ENCODE measurements around the gene SEC24C.
A peak's percentile ranks its signal among the peaks of the same experiment; 100 is the strongest.
"Not testable (repeated sequence)": the region's sequence is repeated elsewhere in the genome, so short reads cannot be mapped to it uniquely, and the experiment has no call there.

SEC24C gene

DNA sequence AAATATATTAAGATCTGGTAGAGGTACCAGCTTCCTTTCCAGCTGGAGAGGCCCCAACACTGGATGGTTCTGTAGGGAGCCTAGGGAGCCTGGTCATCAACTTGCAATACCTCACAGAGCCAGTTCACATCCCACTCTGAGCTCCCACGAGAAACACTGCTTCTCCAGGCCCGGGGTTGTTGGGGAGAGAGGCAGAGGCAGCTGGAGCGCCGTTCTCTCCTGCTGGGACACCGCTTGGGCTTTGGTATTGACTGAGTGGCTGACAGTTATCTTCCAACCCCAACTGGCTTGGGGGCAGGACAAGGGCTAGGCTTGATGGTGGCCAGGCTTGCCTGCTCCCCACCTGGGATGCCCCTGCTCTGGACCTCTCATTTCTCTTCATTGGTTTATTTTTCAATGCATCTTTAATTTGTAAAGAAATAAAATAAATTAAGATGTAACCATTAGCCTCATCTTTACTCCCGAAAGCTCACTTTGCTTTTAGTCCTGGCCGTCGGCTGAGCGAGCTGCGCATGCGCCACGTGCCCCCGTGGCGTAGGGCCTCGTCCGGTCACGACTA, 27.6 kb downstream of the SEC24C start:
- DNase-seq (ENCODE audit: low read depth in 2 of 2): peak in 1 of 2 donors; percentile 65

DNA sequence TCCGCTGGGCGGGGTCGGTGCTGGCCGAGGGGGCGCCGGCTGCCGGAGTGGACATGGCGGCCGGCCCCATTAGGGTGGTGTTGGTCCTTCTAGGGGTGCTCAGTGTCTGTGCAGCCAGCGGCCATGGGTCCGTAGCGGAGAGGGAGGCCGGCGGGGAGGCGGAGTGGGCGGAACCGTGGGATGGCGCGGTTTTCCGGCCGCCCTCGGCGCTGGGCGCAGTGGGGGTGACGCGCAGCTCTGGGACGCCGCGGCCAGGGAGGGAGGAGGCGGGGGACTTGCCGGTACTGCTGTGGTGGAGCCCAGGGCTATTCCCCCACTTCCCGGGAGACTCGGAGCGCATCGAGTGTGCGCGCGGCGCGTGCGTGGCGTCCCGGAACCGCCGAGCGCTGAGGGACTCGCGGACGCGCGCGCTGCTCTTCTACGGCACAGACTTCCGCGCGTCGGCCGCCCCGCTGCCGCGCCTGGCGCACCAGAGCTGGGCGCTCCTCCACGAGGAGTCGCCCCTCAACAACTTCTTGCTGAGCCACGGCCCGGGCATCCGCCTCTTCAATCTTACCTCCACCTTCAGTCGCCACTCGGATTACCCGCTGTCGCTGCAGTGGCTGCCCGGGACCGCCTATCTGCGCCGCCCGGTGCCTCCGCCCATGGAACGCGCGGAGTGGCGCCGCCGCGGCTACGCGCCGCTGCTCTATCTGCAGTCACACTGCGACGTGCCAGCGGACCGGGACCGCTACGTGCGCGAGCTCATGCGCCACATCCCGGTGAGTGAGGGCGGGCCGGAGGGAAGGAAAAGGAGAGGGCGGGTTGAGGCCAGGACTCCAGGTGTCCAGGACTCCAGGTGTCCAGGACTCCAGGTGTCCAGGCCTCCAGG, 28.3 kb downstream of the SEC24C start:
- peak; percentile 65 to 76 for DNase-seq (ENCODE audit: low read depth in 2 of 2)

DNA sequence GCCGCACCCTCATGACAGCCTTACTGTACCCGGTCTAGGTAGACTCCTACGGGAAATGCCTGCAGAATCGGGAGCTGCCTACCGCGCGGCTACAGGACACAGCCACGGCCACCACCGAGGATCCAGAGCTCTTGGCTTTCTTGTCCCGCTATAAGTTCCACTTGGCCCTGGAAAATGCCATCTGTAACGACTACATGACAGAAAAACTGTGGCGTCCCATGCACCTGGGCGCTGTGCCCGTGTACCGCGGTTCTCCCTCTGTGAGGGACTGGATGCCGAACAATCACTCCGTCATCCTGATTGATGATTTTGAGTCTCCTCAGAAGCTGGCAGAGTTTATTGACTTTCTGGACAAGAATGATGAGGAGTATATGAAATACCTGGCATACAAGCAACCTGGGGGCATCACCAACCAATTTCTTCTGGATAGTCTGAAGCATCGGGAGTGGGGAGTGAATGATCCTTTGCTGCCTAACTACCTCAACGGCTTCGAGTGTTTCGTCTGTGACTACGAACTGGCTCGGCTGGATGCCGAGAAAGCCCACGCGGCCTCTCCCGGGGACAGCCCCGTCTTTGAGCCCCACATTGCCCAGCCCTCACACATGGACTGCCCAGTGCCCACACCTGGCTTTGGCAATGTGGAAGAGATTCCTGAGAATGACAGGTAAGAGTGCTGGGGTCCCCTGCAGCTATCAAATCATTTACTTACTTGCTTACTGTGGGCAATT, 29.1 kb downstream of the SEC24C start:
- DNase-seq (ENCODE audit: low read depth in 2 of 2): peak in 1 of 2 donors; percentile 15

DNA sequence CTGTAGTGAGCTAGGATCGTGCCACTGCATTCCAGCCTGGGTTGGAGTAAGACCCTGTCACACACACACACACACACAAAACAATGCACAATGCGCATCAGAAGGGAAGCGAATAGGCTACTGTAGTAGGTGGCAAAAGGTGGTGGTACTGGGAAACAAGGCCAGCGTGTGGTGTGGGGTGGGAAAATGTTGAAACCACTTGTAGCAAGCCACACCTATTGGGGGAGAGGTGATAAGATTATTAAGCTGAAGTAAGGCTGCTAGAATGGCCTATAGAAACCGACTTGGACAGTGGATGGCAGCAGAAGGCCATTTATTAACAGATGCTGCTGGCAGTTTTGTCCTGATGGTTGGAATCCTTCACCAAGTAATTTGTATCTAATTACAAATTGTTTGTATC, 30.5 kb downstream of the SEC24C start:
- no peak for DNase-seq (ENCODE audit: low read depth in 2 of 2)

DNA sequence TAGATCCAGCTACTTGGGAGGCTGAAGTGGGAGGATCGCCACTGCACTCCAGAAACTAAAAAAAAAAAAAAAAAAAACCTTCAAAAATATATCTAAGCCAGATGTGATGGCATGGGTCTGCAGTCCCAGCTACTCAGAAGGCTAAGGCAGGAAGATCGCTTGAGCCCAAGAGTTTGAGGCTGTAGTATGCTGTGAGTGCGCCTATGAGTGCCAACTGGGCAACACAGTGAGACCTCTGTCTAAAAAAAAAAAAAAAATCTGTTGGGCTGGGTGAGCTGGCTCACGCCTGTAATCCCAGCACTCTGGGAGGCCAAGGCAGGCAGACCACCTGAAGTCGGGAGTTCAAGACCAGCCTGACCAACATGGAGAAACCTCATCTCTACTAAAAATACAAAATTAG, 34.8 kb downstream of the SEC24C start:
- DNase-seq (ENCODE audit: low read depth in 2 of 2): no peak

DNA sequence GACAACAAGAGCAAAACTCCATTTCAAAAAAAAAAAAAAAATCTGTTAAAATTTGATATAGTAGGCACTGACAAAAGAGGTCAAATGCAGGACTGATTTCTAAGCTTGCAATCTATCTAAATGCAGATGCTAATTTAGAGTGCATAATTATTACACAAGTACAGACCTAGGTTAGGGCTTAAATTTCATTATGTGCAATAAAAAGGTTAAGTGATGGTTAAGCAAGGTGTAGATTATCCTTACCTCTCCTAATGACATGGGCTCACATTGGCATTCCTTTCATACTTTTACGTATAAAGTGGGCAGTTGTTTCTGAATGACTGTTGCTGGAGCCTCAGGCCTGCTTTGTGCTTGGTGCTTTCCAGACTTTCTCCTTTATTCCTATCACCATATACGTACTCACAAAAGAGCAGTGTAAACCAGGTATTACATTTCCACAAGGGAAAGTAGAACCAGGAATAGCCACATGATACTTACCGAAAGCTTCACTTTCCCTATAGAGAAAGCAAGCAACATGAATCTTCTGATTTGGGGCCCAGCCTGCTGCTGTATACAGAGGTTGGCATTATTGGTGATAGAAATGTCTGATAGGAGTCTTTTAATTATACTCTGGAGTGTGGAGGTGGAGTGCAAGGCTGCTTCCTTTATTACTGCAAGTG, 35.5 kb downstream of the SEC24C start:
- no peak for DNase-seq (ENCODE audit: low read depth in 2 of 2)

DNA sequence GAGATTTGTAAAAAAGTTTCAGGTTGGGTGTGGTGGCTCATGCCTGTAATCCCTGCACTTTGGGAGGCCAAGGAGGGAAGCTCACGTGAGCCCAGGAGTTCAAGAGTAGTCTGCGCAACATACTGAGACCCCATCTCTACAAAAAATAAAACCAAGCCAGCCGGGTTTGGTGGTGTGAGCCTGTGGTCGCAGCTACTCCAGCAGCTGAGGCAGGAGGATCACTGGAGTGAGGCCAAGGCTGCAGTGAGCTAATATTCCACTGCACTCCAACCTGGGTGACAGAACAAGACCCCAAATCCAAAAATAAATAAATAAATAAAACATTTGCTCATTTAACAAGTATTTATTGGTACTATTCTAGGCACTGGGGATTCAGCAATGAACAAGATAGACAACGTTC, 36.1 kb downstream of the SEC24C start:
- DNase-seq (ENCODE audit: low read depth in 2 of 2): no peak

DNA sequence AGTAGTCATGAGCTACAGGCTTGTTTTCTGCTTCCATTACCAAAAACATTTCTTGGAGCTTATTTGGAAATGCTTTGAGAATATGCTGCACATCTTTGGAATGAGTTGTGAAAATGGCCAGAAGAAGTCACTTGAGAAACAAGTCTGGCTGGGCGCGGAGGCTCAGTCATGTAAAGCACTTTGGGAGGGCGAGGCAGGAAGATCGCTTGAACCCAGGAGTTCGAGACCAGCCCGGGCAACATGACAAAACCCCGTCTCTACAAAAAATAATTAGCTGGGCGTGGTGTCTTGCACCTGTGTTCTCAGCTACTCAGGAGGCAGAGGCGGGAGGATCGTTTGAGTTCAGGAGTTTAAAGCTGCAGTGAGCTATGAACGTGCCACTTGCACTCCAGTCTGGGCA, 36.8 kb downstream of the SEC24C start:
- DNase-seq (ENCODE audit: low read depth in 2 of 2): no peak

DNA sequence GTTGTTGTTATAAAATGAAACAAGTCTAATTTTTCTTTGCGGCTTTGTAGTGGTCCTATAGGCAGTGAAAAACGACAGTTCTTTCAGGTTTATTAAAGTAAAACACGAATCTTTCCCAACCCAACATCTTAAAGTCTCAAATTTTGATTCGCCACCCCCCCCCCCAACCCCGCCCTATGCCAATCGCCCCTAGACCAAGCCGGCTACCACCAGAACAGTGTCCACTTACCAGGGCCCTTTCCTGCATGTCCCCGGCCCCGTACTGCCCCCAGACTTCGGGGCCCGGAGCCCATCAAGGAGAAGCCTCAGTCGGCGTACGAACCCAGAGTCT, 37.3 kb downstream of the SEC24C start:
- DNase-seq (ENCODE audit: low read depth in 2 of 2): no peak

DNA sequence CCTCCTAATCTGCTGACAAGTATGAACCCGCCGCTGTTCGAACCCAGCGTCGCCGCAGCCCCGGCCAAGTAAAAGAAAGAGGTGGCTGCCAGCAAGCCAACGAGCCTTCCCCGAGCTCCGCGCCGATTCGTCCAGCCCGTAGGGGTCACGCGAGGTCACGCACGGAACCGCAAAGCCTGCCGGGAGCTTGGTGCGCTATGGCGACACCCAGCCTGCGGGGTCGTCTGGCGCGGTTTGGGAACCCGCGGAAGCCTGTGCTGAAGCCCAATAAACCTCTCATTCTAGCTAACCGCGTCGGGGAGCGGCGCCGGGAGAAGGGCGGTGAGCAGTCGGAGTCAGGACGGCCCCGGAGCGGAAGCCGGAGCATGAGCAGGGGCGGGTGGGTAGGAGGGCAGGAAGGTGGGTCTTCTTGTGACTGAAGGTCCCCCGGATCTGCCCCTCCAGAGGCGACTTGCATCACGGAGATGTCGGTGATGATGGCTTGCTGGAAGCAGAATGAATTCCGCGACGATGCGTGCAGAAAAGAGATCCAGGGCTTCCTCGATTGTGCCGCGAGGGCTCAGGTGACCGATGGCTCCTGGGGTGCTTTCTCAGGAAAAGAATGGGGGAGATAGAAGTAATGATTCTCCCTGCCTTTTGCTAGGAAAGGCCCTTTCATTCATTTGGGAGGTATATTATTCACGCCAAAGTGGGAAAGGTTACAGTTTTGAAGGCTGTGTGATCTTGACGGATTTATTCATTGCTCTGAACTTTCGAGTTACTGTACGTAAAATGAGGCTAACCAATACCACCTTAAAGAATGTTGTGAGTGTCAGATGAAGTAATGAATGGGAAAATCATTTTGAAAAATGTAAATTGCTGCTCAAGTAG, 37.9 kb downstream of the SEC24C start, which contains the start of gene CHCHD1:
TSS of gene CHCHD1 (plus strand) at position 170 of the 870 bp plus-strand sequence. CDS start at position 198, 28 bp downstream.
- DNase-seq (ENCODE audit: low read depth in 2 of 2): peak; percentile 90 to 91

DNA sequence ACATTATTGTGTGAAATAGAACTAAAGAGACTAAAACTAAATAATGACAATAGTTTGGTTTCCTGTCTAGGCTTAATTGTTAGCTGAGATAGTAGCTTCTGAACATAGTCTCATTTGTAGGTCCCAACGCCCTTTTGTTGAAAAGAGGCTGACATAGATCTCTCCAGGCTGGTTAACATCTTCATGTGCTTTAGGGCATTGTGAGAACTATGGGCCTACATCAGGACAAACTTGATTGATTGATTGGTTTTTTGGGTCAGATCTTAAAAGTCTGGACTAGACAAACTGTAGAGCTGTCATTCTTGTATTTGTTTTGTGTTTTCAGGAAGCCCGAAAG, 38.5 kb downstream of the SEC24C start:
- no peak for DNase-seq (ENCODE audit: low read depth in 2 of 2)

DNA sequence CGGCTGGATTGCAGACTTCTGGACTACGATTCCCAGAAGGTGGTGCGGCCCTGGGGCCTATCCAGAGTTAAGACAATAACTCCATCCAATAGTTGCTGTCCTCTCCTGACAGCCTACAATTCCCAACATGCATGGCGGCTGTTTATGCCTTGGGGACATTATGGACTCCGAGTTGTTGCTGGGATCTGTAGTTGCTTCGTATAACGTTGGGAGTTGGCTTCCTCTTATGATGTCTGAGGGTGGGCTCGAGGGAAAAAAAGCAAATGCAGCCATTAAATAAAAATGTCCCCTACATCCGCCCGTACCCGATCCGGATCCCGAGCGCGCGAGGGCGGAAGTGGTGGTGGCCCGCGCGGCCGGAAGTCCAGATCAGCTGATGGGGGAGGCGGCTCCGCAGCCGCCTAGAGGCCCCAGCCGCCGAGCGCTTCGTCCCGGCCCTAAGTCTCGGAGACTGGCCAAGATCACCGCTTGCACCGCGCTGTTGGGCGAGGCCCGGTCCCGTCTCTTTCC, 41.1 kb downstream of the SEC24C start, which contains the start of gene ZSWIM8:
TSS of gene ZSWIM8 (plus strand) at position 396 of the 510 bp plus-strand sequence. CDS start 273 bp downstream, outside the sequence.
- DNase-seq (ENCODE audit: low read depth in 2 of 2): peak; percentile 73 to 79

DNA sequence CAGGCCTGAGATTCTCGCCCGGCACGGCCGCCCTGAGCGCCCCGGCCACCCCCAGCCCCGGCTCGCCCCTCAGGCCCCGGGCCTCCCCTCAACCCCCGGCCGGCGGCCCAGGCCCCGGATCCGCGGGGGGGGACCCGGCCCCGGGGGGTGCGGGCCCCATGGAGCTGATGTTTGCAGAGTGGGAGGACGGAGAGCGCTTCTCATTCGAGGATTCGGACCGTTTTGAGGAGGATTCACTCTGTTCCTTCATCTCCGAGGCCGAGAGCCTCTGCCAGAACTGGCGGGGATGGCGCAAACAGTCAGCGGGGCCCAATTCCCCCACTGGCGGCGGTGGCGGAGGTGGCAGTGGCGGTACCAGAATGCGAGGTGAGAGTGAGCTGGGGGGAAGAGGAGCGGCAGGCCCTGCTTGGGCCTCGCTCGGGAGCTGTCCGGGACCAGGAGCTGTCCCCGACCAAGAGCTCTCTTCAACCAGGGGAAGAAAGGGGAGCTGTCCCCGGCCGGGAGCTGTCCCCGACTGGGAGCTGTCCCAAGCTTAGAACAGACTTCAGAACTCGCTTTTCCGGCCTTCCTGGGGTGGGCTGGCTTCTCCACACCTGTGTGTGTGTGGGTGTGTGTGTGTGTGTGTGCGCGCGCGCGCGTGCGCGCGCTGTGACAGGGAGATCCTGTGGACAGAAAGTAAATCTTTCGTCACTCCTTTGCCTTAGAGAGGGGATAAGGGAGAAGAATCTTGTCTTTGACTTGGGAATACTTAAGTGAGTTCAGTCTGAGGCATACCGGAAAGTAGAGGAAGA, 41.7 kb downstream of the SEC24C start:
- DNase-seq (ENCODE audit: low read depth in 2 of 2): peak; percentile 23 to 24

DNA sequence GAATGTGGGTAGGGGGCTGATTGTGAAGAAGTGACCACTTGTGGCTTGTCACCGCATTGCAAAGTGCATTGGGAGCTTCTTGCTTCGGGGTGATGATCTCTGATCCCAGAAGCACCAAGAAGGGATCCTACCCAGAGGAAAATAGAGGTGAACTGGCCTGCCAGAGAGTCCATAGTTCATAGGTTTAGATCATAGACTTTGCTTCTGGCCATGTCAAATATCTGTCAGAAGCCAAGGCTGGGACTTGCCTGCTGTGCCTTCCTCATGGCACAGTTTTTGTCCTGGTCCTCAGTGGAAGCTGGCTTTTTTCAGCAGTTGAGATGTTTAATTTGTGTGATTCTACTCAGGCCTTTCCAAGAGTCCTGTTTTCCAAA, 42.3 kb downstream of the SEC24C start:
- DNase-seq (ENCODE audit: low read depth in 2 of 2): no peak

DNA sequence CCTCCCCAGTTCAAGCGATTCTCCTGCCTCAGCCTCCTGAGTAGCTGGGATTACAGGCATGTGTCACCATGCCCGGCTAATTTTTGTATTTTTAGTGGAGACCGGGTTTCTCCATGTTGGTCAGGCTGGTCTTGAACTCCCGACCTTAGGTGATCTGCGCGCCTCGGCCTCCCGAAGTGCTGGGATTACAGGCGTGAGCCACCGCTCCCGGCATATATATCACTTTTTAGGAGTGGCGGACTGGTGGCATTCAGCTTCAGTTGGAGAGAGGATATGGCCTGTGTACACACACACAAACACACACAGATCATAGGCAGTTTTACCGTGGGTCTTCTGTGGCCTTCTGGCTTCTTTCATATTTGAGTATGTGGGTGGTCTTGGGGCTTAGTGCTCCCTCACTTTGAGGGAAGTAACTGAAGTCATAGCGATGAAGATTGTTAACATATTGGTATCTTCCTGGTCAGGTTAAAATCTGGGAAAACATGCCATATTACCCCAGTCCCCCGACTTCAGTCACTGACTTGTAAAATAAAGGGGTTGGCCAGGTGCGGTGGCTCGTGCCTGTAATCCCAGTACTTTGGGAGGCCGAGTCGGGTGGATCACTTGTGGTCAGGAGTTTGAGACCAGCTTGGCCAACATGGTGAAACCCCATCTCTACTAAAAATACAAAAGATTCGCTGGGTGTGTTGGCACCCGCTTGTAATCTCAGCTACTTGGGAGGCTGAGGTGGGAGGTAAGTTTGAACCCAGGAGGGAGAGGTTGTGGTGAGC, 43.0 kb downstream of the SEC24C start:
- not testable (repeated sequence) for DNase-seq (ENCODE audit: low read depth in 2 of 2)

DNA sequence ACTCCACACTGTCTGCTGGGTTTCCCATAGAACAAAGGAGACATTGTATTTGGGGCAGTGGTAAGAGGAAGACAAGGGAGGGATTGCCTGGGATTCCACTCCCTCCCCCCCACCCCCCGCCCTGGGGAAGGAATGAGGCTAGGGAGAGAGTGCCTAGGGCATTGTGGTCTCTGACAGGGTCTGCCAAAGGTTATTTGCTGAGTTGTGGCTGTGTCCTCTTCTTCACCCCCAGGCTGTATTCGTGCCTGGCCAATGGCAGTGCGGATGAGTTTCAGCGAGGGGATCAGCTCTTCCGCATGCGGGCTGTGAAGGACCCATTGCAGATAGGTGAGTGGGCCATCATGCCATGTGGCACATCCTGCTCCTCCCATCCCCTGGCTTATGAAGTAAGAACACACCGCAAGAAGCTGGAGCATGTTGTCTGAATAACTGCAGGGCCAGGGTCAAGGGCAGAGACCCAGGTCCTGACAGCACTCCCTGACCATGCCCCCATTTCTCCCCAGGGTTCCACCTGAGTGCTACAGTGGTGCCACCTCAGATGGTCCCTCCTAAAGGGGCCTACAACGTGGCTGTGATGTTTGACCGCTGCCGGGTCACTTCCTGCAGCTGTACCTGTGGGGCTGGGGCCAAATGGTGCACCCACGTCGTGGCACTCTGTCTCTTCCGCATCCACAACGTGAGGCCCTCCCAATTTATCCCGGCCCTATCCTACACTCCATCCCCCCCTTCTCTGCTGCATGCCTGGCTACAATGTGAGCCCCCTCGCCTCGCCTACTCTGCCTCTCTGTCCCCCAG, 44.9 kb downstream of the SEC24C start:
- no peak for DNase-seq (ENCODE audit: low read depth in 2 of 2)

DNA sequence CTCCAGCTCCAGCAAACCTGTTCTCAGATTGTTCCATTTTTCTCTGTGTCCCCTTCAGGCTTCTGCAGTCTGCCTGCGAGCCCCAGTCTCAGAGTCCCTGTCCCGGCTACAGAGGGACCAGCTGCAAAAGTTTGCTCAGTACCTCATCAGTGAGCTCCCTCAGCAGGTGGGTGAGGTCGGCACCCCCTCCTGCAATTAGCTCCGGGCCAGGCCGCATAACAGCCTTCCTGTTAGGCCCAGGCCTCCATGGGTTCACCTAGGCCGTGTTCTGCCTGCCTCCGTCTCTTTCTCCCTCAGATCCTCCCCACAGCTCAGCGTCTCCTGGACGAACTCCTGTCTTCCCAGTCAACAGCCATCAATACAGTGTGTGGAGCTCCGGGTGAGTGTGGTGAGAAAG, 45.5 kb downstream of the SEC24C start:
- DNase-seq (ENCODE audit: low read depth in 2 of 2): no peak

DNA sequence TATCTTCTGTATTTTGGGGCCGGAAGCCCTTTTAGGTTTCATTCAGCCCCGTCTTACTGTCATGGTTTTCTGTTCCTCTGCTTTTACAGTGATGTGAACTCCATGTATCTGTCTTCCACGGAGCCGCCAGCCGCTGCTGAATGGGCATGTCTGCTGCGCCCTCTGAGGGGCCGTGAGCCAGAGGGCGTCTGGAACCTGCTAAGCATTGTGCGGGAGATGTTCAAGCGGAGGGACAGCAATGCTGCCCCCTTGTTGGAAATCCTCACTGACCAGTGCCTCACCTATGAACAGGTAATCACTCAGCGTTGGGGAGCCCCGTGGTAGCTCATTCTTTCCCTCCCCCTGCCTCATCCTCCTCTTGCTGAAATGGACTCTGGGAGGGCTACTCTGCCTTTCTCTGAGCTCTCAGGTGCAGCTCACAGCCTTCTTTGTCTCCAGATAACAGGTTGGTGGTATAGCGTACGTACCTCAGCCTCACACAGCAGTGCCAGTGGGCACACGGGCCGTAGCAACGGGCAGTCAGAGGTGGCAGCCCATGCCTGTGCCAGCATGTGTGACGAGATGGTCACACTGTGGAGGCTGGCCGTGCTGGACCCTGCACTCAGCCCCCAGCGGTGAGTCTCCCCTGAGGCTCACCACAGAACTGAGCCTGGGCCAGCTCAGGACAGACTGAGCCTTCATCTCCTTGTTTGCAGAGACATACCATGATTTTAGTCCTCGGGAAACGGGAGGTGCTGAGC, 46.9 kb downstream of the SEC24C start:
- DNase-seq (ENCODE audit: low read depth in 2 of 2): no peak

Measured in stimulated activated CD4-positive, alpha-beta T cell treated with anti-CD3 and anti-CD28 coated beads, Interleukin-4, amount 100 ng/mL, for 48 hours (primary cell).